ENCODE data around the gene ADGRG1. TPM values are rescaled to one million over a fixed set of nuclear protein-coding genes. Genes with fewer than 3 reads are reported as not detected.

Gene ADGRG1
- total and polyA plus RNA-seq, 8 donors, result 17.3 to 78.4 (median 19.3) TPM

DNA sequence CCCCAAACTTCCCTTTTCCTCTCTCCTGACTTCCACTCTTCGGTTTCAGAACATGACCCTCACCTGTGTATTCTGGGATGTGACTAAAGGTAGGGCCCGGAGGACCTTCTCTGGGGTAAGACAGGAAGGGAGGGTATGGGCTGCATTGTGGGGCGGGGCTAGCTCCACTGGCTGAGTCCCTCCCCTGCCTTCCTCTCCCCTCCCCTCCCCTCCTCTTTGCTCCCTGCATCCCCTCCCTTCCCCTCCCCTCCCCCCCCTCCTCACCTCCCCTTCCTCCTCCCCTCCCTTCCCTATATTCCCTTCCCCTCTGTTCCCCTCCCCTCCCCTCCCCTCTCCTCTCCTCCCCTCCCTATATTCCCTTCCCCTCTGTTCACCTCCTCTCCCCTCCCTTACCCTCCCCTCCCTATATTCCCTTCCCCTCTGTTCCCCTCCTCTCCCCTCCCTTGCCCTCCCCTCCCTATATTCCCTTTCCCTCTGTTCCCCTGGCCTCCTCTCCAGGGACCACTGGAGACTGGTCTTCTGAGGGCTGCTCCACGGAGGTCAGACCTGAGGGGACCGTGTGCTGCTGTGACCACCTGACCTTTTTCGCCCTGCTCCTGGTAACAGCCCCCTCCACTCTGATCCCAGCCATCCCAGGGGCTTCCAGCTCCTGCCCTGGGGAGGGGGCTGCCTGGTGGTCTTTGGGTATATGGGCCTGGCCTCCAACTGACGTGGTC, 51.5 kb downstream of the ADGRG1 start:
- Histone ChIP-seq H3K4me3 (no peak overlapping the region), H3K27ac (no peak overlapping the region), H3K27me3 (no peaks in the 10 kb centered on the region), H3K9me3 (no peaks in the 10 kb centered on the region), H3K36me3 (peaks cover 0 to 14% of the 10 kb centered on the region in 2 donors), H3K4me1 (peaks cover 0 to 27% of the 10 kb centered on the region in 2 donors)
- DNase-seq (no peak), ATAC-seq (no peak)
- TF ChIP-seq, protein P1, sequence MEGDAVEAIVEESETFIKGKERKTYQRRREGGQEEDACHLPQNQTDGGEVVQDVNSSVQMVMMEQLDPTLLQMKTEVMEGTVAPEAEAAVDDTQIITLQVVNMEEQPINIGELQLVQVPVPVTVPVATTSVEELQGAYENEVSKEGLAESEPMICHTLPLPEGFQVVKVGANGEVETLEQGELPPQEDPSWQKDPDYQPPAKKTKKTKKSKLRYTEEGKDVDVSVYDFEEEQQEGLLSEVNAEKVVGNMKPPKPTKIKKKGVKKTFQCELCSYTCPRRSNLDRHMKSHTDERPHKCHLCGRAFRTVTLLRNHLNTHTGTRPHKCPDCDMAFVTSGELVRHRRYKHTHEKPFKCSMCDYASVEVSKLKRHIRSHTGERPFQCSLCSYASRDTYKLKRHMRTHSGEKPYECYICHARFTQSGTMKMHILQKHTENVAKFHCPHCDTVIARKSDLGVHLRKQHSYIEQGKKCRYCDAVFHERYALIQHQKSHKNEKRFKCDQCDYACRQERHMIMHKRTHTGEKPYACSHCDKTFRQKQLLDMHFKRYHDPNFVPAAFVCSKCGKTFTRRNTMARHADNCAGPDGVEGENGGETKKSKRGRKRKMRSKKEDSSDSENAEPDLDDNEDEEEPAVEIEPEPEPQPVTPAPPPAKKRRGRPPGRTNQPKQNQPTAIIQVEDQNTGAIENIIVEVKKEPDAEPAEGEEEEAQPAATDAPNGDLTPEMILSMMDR (IDR thresholded peaks at IDR 0.05), result no peak
- intact Hi-C loops (cut with DNase I), result no loop called here

DNA sequence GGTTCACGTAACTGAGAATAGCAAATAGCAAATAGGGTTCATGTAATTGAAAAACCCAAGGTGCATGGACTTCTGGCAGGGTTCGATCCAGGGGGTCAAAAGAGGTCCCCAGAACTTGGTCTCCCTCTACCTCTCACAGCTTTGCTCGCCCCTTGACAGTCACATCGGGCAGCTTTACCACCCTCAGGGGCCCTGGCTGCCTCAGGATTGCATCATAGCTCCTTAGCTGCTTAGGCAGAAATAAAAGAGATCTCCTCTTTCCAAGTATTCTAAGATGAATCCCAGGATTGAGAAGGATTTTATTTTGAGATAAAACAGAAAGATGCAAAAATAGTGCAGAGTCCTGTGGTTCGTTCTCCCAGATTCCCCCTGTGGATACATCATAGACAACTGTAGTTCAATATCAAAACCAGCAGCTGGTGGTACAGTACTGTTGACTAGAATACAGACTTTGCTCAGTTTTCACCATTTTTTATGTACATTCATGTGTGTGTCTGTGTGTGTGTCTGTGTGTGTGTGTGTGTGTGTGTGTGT, 52.5 kb downstream of the ADGRG1 start:
- intact Hi-C loops (cut with DNase I), result no loop called here
- no peak overlapping the region for H3K4me3 ChIP-seq
- H3K9me3 ChIP-seq, result no peaks in the 10 kb centered on the region
- peaks cover 0 to 17% of the 10 kb centered on the region in 2 donors for H3K4me1 ChIP-seq
- H3K27me3 ChIP-seq, result no peaks in the 10 kb centered on the region
- H3K36me3 ChIP-seq, result peaks cover 0 to 14% of the 10 kb centered on the region in 2 donors
- ATAC-seq (no peak), DNase-seq (no peak)
- TF ChIP-seq, protein P1 (IDR thresholded peaks at IDR 0.05), result no peak
- no peak overlapping the region for H3K27ac ChIP-seq

DNA sequence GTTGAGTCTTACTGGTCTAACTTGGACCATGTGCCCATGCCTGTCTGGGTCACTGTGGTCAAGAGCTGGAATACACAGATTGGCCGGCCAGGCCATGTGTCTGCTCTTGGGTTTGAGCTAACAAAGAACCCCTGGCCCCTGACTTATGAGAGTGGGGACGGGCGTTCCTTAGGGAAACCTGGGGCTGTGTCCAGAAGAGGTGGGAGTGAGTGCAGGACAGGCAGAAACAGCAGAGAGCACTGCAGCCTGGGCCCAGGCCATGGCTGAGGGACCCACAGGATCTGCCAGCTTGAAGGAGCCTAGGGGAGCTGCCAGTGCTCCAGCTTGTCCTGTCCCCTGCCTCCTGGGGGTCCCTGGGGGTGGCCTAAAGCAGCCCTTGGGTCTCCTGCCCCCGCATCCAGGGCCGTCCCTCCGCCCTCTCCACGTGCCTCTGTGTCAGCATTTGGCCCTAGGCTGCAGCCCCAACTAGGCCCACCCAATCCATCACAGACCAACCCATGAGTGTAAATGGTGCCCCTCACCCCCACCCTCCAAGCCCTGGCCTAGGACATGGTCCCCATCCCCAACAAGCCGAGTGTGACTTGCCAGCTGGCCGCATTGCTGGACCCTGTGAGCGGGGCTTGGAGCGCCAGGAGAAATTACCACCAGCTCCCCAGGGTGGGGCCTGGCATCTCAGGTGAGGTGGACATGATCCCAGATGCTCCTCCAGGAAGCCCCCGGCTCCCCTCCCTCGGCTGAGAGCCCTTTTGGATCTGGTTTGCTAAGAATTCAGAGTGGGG, 53.7 kb downstream of the ADGRG1 start:
- intact Hi-C loops (cut with DNase I), result no loop called here
- peaks cover 0 to 21% of the 10 kb centered on the region in 2 donors for H3K36me3 ChIP-seq
- ATAC-seq (no peak), DNase-seq (no peak)
- peaks cover 0 to 12% of the 10 kb centered on the region in 2 donors for H3K4me1 ChIP-seq
- TF ChIP-seq, protein P1 (IDR thresholded peaks at IDR 0.05), result no peak
- H3K9me3 ChIP-seq, result no peaks in the 10 kb centered on the region
- no peak overlapping the region for H3K4me3 ChIP-seq
- no peaks in the 10 kb centered on the region for H3K27me3 ChIP-seq
- H3K27ac ChIP-seq, result no peak overlapping the region

DNA sequence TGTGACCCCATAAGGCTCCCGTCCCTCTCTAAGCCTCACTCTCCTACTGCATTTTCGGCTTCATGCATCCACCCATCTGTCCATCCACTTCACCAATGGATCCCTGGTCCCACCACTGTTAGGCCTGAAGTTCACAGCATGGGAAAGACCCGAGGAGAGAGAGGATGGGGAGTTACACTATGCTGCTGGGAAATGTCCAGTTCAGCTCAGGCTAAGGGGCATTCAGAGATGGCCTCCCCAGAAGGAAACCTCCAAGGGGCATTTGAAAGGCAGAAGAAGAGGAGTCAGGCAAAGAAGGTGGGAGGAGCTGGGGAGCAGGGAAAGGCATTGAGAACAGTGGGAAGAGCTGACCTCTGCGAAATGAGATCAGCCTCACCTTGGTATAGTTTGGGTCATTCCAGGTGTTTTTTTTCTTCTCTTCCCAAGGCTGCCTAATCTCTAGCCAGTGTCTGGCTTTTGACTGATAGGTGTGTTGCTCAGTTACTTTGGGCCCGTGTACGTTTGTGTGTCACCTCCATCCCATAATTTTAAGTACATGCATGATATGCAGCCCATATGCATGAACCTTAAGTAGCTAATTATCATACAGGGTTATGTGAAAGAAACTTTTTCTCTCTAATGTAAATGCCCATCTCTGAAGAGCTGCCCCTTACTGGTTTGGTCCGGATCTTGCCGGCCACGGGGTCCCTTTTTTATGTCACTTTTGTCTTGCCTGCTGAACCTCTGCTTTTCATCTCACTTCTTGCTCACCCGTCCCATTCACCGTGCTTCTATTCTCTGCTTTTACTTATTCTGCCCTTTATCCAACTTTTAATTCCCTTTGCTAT, 54.6 kb downstream of the ADGRG1 start:
- Histone ChIP-seq H3K27ac (no peak overlapping the region), H3K36me3 (peaks cover 0 to 17% of the 10 kb centered on the region in 2 donors), H3K9me3 (no peaks in the 10 kb centered on the region), H3K4me1 (peaks cover 0 to 20% of the 10 kb centered on the region in 2 donors), H3K27me3 (no peaks in the 10 kb centered on the region), H3K4me3 (no peak overlapping the region)
- DNase-seq (no peak), ATAC-seq (no peak)
- TF ChIP-seq, protein P1 (IDR thresholded peaks at IDR 0.05), result no peak
- intact Hi-C loops (cut with DNase I), result no loop called here

All from left lung (tissue), 10 donors.